C1 segment of cervical spinal cord (tissue), 14 donors: ENCODE measurements around the gene CCSER2.
"Not testable (repeated sequence)": the region's sequence is repeated elsewhere in the genome, so short reads cannot be mapped to it uniquely, and the experiment has no call there.

Source experiments
- DNase-seq, 14 donors: peaks; one replicate each; lab custom pipeline; 2025; lab: John Stamatoyannopoulos, UW

The CCSER2 gene

GRCh38 chr10:84312816-84313215, 15.6 kb upstream of the CCSER2 start:
- DNase-seq = no peak

DNA sequence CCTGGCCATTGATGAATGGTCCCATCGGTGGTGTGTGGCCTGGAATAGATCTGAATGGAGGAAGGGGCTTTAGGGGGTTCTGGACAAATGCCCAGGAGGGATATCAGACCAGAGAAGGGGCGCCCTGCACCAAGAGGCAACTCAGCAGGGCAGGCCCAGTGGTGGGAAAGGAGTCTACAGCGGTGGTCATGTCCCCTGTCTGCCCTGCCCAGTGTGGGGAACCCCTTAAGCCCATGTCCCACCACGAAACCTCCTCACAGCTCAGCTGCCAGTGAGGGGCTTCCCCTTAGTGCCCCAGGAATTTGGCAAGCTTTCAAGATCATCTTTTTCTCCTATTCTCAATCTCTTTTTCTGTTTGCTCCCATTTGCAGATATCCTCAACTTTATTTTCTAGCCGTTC, 14.1 kb upstream of the CCSER2 start:
- DNase-seq = no peak

DNA sequence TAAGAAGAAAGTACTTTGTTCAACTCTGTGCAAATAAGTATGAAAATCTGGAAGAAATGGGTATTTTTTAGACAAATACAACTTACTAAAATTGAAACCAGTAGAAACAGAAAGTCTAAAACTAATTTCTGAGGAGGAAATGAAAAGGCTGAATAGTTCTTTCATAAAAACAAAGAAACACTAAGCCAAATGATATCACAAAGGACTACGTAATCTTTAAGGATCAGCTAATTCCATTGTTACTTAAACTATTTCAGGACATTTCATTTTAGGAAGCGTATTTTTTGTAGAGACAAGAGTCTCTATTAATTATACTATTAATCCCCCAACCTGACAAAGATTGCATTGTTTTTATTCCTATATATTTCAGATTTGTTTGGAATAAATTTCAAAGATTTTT, 11.2 kb upstream of the CCSER2 start:
- no peak for DNase-seq

GRCh38 chr10:84321902-84322301, 6.5 kb upstream of the CCSER2 start:
- DNase-seq = no peak

- not testable (repeated sequence) for DNase-seq
Observed at GRCh38 chr10:84323566-84323965, 4.8 kb upstream of the CCSER2 start.

DNA sequence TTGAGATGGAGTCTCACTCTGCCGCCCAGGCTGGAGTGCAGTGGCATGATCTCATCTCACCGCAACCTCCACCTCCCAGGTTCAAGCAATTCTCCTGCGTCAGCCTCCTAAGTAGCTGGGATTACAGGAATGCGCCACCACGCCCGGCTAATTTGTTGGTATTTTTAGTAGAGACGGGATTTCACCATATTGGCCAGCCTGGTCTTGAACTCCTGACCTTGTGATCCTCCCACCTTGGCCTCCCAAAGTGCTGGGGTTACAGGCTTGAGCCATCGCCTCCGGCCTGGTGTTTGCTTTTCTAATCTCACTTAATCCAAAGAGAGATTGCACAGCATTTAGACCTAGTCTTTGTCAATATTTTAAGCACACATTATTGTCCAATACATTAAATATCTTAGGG, 1.4 kb upstream of the CCSER2 start:
- DNase-seq = not testable (repeated sequence)

DNA sequence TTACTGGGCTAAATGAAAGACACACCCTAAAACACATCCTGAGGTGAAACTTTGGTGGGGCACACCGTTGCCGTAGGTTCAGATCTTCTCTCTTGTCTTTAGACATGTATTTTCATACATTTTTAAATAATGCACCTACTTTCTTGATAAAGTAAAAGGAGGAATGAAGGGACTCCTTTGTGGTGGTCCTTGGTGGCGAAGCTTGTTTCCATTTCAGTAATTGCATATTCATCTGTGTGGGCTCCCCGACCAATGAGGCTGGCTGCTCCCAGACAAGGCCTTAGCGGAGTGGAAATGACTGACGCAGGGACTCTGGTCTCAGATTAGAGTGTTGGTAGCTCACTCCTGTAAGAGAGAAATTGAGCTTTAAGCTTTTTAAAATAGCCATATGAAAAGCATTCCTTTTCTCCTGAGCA, 815 bp downstream of the CCSER2 start:
- no peak for DNase-seq

DNA sequence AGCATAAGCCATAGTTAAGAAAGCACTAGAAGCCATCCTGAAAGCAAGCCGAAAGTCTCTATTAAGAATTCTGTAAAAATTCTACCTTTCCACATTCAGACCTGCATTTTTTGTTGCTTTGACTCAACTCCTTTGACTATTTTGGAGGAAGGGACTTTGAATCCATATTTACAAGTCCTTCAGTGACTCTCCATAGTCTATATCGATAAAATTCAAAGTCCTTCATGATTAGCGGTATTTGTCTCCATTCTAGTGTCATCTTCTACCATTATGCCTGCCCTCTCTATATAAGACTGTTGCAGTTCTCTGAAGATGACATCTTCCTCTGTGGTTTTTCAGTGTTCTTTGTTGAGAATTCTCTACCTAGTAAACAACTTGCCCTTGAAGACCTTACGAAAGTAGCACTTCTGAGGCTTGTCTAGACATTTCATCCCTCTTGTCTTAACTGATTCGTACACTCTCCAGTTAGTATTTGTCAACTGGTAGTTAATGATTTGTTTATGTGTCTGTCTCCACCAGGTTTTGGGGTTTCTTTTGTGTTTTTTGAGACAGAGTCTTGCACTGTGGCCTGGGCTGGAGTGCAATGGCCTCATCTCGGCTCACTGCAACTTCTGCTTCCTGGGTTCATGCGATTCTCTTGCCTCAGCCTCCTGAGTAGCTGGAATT, 1.7 kb downstream of the CCSER2 start:
- no peak for DNase-seq

DNA sequence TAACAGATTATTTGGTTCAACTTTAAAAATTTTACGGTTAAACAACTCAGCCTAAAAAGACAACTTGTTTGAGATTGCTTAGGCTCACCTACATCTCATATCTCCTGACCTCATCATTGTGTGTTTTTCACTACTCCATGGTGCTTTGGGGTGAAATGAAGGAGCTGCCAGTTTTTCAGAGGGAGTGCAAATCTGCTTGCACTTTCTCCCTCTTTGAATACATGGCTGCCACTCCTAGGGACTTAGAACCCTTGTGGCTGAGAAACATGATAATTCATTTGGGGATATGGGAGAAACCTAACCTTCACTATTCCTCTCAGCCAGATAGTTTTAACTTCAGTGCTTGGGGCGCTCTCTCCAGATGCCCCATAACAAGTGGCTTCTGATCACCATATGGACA, 2.7 kb downstream of the CCSER2 start:
- DNase-seq = no peak

- DNase-seq = no peak
Observed at GRCh38 chr10:84333864-84334451, 5.6 kb downstream of the CCSER2 start.

DNA sequence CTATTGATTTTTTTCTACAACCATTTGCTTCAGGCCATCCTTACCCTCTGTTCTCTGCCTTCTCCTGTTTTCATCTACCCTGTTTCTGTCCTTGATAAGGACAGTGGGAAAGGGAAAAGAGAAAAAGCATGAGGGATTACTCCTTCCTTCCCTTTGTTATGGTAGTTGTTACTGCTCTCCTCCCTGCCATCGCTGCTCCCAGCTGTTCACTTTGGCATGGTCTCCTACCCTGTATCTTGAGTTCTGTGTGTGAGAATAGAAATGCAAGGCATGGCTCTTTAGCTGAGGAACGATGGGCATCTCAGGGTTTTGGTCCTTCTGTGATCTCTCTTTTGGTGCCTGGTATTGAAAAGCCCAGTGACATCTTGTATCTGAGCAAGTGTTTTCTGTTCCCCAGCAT, 6.4 kb downstream of the CCSER2 start:
- no peak for DNase-seq

DNA sequence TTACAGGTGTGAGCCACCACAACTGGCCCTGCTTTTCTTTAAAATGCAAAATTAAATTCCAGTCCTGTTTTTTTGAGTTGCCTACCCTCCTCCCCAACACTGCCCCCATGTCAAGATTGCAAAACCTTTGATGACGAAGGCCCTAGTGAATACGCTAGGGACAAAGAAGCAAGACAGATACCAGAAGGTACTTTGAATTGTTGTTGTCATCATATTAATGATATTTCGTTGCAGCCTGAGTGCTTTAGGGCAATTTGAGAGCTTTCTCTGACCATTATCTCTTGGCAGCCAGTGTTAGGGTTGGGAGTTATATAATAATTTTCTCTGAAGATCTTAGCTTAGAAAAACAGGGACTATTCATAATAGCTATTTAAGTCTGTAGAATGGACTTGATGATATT, 7.1 kb downstream of the CCSER2 start:
- no peak for DNase-seq

DNA sequence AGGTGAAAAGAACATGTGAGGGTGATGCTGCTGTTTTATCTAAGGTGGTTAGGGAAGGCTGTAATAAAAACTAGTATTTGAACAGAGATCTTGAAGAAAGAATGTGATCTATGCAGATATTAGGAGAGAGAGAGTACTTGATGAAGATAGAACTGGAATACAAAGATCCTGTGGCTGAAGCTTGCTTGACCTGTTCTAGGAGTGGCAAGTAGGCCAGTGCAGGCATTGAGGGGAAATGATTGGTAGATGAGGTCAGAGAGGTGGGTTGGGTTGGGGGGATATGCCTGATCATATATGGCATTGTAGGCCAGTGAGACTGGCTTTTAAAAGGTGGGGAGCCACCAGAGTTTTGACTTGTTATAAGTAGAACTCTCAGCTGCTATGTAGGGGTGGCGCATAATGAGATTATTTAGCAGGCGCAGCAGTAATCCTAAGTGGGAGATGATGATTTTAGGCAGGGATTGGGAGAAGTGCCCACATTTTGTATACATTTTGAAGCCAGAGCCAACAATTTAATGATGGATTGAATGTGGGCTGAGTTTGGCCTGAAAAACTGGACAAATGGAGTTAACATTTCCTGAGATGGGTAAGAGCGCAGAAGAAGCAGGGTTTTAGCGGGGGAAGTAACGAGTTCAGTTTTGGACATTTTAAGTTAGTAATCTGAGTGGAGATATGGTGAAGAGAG, 8.2 kb downstream of the CCSER2 start:
- DNase-seq = no peak

GRCh38 chr10:84337199-84337598, 8.8 kb downstream of the CCSER2 start:
- no peak for DNase-seq

DNA sequence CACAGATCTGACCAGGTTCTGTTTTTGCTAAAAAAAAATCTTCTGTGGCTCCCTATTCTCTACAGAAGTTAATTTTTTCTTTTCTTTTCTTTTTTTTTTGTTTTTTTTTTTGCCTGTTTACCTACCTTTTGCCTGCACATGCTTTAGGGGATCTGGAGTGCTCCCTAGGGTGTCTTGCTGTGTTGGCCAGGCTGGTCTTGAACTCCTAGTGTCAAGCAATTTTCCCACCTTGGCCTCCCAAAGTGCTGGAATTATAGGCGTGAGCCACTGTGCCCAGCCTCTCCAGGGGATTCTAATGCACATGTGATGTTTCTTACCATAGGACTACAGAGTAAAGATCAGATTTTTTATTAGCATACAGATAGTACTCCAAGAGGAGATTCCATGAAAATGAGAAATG, 10.6 kb downstream of the CCSER2 start:
- DNase-seq = no peak

GRCh38 chr10:84340187-84340586, 11.8 kb downstream of the CCSER2 start:
- DNase-seq = no peak

GRCh38 chr10:84340632-84341537, 12.5 kb downstream of the CCSER2 start:
- no peak for DNase-seq

DNA sequence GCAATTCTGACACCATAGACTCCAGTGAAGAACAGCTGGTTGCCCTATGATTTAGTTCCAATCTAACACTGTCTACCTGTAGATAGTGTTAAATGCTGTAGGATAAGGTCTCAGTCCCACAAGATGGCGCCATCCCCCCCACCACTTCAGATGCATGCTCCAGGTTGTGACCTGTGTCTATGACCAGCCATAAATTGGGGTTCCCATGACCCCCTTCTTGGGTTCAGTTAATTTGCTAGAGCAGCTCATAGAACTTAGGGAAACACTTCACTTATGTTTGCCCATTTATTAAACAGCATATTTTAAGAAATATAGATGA, 13.1 kb downstream of the CCSER2 start:
- no peak for DNase-seq

- DNase-seq = no peak
Observed at GRCh38 chr10:84341983-84342382, 13.6 kb downstream of the CCSER2 start.

DNA sequence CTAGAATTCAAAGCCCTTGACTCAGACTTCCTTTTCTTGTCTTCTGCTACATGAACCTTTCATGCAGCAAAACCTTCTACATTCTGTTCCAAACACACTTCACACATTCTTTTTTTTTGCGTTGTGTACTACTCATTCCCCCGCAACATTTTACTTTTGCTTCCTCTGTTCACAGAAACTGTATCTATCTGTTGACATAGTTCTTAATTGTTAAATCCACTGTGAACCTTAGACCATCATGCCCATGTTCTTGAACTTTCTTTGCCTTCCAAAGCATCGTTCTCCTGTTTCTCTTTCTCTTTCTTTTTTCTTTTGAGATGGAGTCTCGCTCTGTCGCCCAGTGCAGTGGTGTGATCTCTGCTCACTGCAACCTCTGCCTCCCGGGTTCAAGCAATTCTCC, 14.2 kb downstream of the CCSER2 start:
- DNase-seq = no peak

DNA sequence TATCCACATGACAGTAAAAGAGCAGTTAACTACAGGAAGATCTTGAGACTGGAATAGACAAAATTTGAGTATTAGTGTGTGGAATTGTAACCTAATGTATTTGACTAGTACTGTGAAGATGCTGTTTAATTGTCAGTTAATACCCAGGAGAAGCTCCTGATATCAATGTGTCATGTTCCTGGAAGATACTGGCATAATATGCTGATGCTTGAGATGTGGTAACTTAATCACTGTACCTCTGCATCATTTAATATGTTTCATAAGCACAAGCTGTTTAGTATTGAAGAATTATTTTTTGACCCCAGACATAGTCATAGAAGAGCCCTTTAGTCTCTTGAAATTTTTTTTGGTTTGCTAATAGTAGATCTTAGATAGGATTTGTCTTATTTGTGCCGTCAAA, 15.4 kb downstream of the CCSER2 start:
- DNase-seq = no peak

GRCh38 chr10:84344526-84344925, 16.1 kb downstream of the CCSER2 start:
- DNase-seq = no peak
